SU-DHL-6 (cell line): Measurements from ENCODE around the gene CAP2.

Experiments
- H2AFZ ChIP-seq: fragments of 200-600 bp; sonication (generic); 2 replicates; pipeline ENCODE4 v1.6.1; 2014; ENCODE audit warnings: low read depth, mild to moderate bottlenecking, moderate library complexity, mixed read lengths, antibody characterized with exemption, low read length; ENCODE audit not compliant: severe bottlenecking
- H3F3A ChIP-seq: fragments of 200-600 bp; shearing (Covaris generic); 2 replicates; pipeline ENCODE4 v1.6.0; 2016; ENCODE audit warnings: antibody characterized with exemption, mild to moderate bottlenecking; ENCODE audit not compliant: insufficient read depth
- H3K27ac ChIP-seq: fragments of 200-600 bp; sonication (generic); 2 replicates; pipeline ENCODE4 v1.5.1; 2016; ENCODE audit warnings: low read depth, mild to moderate bottlenecking, low read length, moderate library complexity, mixed read lengths
- H3K27me3 ChIP-seq: fragments of 200-600 bp; sonication (generic), shearing (Covaris generic); 2 replicates; pipeline ENCODE4 v1.6.0; 2014; ENCODE audit warnings: mild to moderate bottlenecking, low read length
- H3K36me3 ChIP-seq: fragments of 200-600 bp; sonication (generic); 2 replicates; pipeline ENCODE4 v1.6.1; 2014; ENCODE audit warnings: mild to moderate bottlenecking, low read length, mixed read lengths
- H3K4me2 ChIP-seq: fragments of 300-600, 200-600 bp; shearing (Covaris generic), sonication (generic); 2 replicates; pipeline ENCODE4 v1.6.0; 2014; ENCODE audit warnings: low read length, low read depth, mild to moderate bottlenecking; ENCODE audit not compliant: poor library complexity, severe bottlenecking
- H3K4me3 ChIP-seq: fragments of 200-600 bp; sonication (generic); 2 replicates; pipeline ENCODE4 v1.5.1; 2014; ENCODE audit warnings: antibody characterized with exemption, low read length, mild to moderate bottlenecking, mixed read lengths; ENCODE audit not compliant: insufficient read depth, poor library complexity, severe bottlenecking
- H3K79me2 ChIP-seq: fragments of 200-600 bp; sonication (generic); 2 replicates; pipeline ENCODE4 v1.6.1; 2014; ENCODE audit warnings: mild to moderate bottlenecking, low read length, moderate library complexity; ENCODE audit not compliant: insufficient read depth
- H3K9ac ChIP-seq: fragments of 200-600 bp; sonication (generic); 2 replicates; pipeline ENCODE4 v1.7.0; 2014; ENCODE audit warnings: mild to moderate bottlenecking, low read length
- H3K9me2 ChIP-seq: fragments of 200-600 bp; sonication (generic); replicated peaks from 2 replicates; pipeline ENCODE4 v1.6.1; 2014; ENCODE audit warnings: low read length; ENCODE audit not compliant: insufficient read depth
- H3K9me3 ChIP-seq: fragments of 200-600 bp; sonication (generic); 2 replicates; pipeline ENCODE4 v1.6.1; 2014; ENCODE audit warnings: low read length, mixed read lengths; ENCODE audit not compliant: insufficient read depth
- H4K20me1 ChIP-seq: fragments of 200-600 bp; sonication (generic); 2 replicates; pipeline ENCODE4 v1.6.1; 2014; ENCODE audit warnings: low read depth, mild to moderate bottlenecking, antibody characterized with exemption, low read length, moderate library complexity, mixed read lengths
- CTCF ChIP-seq: fragments of 200-600 bp; sonication (generic); IDR thresholded peaks from one replicate; pipeline ENCODE4 v1.5.1; 2017; ENCODE audit warnings: antibody characterized with exemption, mild to moderate bottlenecking, low read length, moderate library complexity; ENCODE audit not compliant: insufficient read depth, poor library complexity, severe bottlenecking
- EZH2phosphoT487 ChIP-seq: fragments of 200-600 bp; sonication (generic), shearing (Covaris generic); conservative IDR thresholded peaks from 2 replicates; pipeline ENCODE4 v1.6.1; 2018; ENCODE audit warnings: mild to moderate bottlenecking, antibody characterized with exemption, low read length, moderate library complexity, mixed read lengths

CAP2 gene

GRCh38 chr6:17476511-17476910 is 83.1 kb downstream of the CAP2 start:
- Histone ChIP-seq H3K27ac (no peak overlapping the region), H3K9ac (no peak overlapping the region), H3K27me3 (0 out of 2 replicates have a peak, but pooled peaks cover 3% of the 10 kb centered on the region), H3K4me3 (no peak overlapping the region), H3K36me3 (no peaks in the 10 kb centered on the region), H3K9me3 (no peaks in the 10 kb centered on the region), H3K4me2 (no peak overlapping the region), H2AFZ (no peak overlapping the region), H4K20me1 (no peaks in the 10 kb centered on the region), H3F3A (no peaks in the 10 kb centered on the region), H3K9me2 (no peaks in the 10 kb centered on the region), H3K79me2 (no peaks in the 10 kb centered on the region)
- TF ChIP-seq CTCF (no peak), EZH2phosphoT487 (no peak)

GRCh38 chr6:17477356-17477755 is 84.0 kb downstream of the CAP2 start:
- Histone ChIP-seq H2AFZ (no peak overlapping the region), H3K27me3 (0 out of 2 replicates have a peak, but pooled peaks cover 3% of the 10 kb centered on the region), H3K9me3 (no peaks in the 10 kb centered on the region), H3F3A (no peaks in the 10 kb centered on the region), H4K20me1 (no peaks in the 10 kb centered on the region), H3K9me2 (no peaks in the 10 kb centered on the region), H3K4me2 (no peak overlapping the region), H3K9ac (no peak overlapping the region), H3K27ac (no peak overlapping the region), H3K4me3 (no peak overlapping the region), H3K36me3 (no peaks in the 10 kb centered on the region), H3K79me2 (no peaks in the 10 kb centered on the region)
- TF ChIP-seq EZH2phosphoT487 (no peak), CTCF (no peak)

- Histone ChIP-seq H3K9me3 (no peaks in the 10 kb centered on the region), H3K27ac (no peak overlapping the region), H3F3A (no peaks in the 10 kb centered on the region), H4K20me1 (no peaks in the 10 kb centered on the region), H3K27me3 (0 out of 2 replicates have a peak, but pooled peaks cover 3% of the 10 kb centered on the region), H3K9ac (no peak overlapping the region), H3K4me3 (no peak overlapping the region), H3K79me2 (no peaks in the 10 kb centered on the region), H3K4me2 (no peak overlapping the region), H3K36me3 (no peaks in the 10 kb centered on the region), H3K9me2 (no peaks in the 10 kb centered on the region), H2AFZ (no peak overlapping the region)
- TF ChIP-seq CTCF (no peak), EZH2phosphoT487 (no peak)
These were observed 85.0 kb downstream of the CAP2 start for GRCh38 chr6:17478223-17478907.
